ENCODE results near the gene WNT2B. TPM values are rescaled to one million over a fixed set of nuclear protein-coding genes. Genes with fewer than 3 reads are reported as not detected.
A peak's percentile ranks its signal among the peaks of the same experiment; 100 is the strongest.

The WNT2B gene
- total RNA-seq, 1 experiment from 2014 or later, result 0.68 TPM

GRCh38 chr1:112461200-112461871, 47.4 kb upstream of the WNT2B start:
- Histone ChIP-seq H2BK12ac (ENCODE audit: insufficient read length, low read depth, low read length) (no peak overlapping the region), H3K4me2 (ENCODE audit: insufficient read depth, insufficient read length, low read length) (no peak overlapping the region), H4K20me1 (ENCODE audit: control insufficient read depth, insufficient read depth, insufficient read length) (no peaks in the 10 kb centered on the region), H3K27me3 (ENCODE audit: insufficient read depth, low read length) (no peaks in the 10 kb centered on the region; the same call in 1 of the 2 replicates), H2BK120ac (ENCODE audit: low read depth, low read length, poor library complexity, severe bottlenecking) (no peak overlapping the region), H2AK5ac (ENCODE audit: insufficient read length, low read length) (no peak overlapping the region), H3T11ph (ENCODE audit: low read length) (no peak overlapping the region), H4K5ac (ENCODE audit: insufficient read length, low read depth, low read length) (no peak overlapping the region), H3K4me1 (ENCODE audit: insufficient read depth, low read length) (no peaks in the 10 kb centered on the region; the same call in 1 of the 2 replicates), H3K4ac (ENCODE audit: low read depth, low read length) (no peak overlapping the region), H3K9me3 (ENCODE audit: control insufficient read depth, low read depth, low read length) (no peaks in the 10 kb centered on the region), H3K23me2 (ENCODE audit: insufficient read length, low read depth, low read length, poor library complexity, severe bottlenecking) (no peaks in the 10 kb centered on the region), H3K9ac (ENCODE audit: extremely low read depth, insufficient read length, low read length) (no peak overlapping the region), H3K56ac (ENCODE audit: insufficient read length, low read depth, low read length) (no peak overlapping the region), H3K18ac (ENCODE audit: insufficient read length, low read depth, low read length) (no peak overlapping the region), H4K91ac (ENCODE audit: insufficient read length, low read depth, low read length) (no peak overlapping the region), H2AFZ (ENCODE audit: low read length) (no peak overlapping the region), H2BK15ac (ENCODE audit: low read depth, low read length) (no peak overlapping the region), H2BK5ac (ENCODE audit: insufficient read length, low read length) (no peak overlapping the region), H3K79me1 (ENCODE audit: insufficient read depth, low read depth, low read length, poor library complexity, severe bottlenecking) (no peaks in the 10 kb centered on the region), H3K27ac (ENCODE audit: insufficient read length, low read depth, low read length) (peak overlapping the region; percentile 6), H3K23ac (ENCODE audit: insufficient read length, low read depth, low read length) (no peak overlapping the region), H3K14ac (ENCODE audit: insufficient read depth, low read length) (no peak overlapping the region), H2BK20ac (ENCODE audit: low read depth, low read length, poor library complexity, severe bottlenecking) (no peak overlapping the region), H3K79me2 (ENCODE audit: insufficient read depth, low read length) (no peaks in the 10 kb centered on the region), H4K8ac (replicated peaks; ENCODE audit: insufficient read length, low read depth, low read length) (no peak overlapping the region)
- Mint-ChIP-seq H3K36me3 (ENCODE audit: insufficient read depth in 1 of 3, low read depth in 3 of 3) (peaks cover 8 to 27% (median 16%) of the 10 kb centered on the region in 3 experiments; a peak in 6 of 7 replicates), H3K27ac (peak overlapping the region in 2 of 3 experiments; percentile 6 to 86; a peak in 3 of 7 replicates), H3K27me3 (ENCODE audit: low read depth) (peaks cover 10% of the 10 kb centered on the region), H3K4me3 (no peak overlapping the region), H3K9me3 (no peaks in the 10 kb centered on the region), H3K4me1 (peaks cover 32 to 42% of the 10 kb centered on the region in 2 experiments)
- TF ChIP-seq, protein P1, sequence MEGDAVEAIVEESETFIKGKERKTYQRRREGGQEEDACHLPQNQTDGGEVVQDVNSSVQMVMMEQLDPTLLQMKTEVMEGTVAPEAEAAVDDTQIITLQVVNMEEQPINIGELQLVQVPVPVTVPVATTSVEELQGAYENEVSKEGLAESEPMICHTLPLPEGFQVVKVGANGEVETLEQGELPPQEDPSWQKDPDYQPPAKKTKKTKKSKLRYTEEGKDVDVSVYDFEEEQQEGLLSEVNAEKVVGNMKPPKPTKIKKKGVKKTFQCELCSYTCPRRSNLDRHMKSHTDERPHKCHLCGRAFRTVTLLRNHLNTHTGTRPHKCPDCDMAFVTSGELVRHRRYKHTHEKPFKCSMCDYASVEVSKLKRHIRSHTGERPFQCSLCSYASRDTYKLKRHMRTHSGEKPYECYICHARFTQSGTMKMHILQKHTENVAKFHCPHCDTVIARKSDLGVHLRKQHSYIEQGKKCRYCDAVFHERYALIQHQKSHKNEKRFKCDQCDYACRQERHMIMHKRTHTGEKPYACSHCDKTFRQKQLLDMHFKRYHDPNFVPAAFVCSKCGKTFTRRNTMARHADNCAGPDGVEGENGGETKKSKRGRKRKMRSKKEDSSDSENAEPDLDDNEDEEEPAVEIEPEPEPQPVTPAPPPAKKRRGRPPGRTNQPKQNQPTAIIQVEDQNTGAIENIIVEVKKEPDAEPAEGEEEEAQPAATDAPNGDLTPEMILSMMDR (conservative IDR thresholded peaks at IDR 0.05), result no peak
- no peak for DNase-seq
- no CpG with 5 or more reads among the region's 3 CpGs for WGBS (ENCODE audit: extremely low coverage, insufficient read length, low lambda C conversion rate)
